Smooth muscle cell of the brain vasculature (primary cell): ENCODE data around the gene ABTB1.
A peak's percentile ranks its signal among the peaks of the same experiment; 100 is the strongest.
"Not testable (repeated sequence)": the region's sequence is repeated elsewhere in the genome, so short reads cannot be mapped to it uniquely, and the experiment has no call there.

Experiments used
- DNase-seq: peaks from one replicate; pipeline ENCODE4 v3.0.0-alpha.2; 2012; ENCODE audit warnings: low read depth, low spot score

The ABTB1 gene

GRCh38 chr3:127702151-127702578 lies 29.4 kb downstream of the ABTB1 start:
- DNase-seq, result no peak

- not testable (repeated sequence) for DNase-seq
Measured at GRCh38 chr3:127704840-127705239, 32.1 kb downstream of the ABTB1 start.

- no peak for DNase-seq
Measured at GRCh38 chr3:127706312-127706711, 33.6 kb downstream of the ABTB1 start.

GRCh38 chr3:127706785-127707351 lies 34.1 kb downstream of the ABTB1 start:
- DNase-seq, result no peak

GRCh38 chr3:127707851-127708411 lies 35.2 kb downstream of the ABTB1 start:
- peak; percentile 88 for DNase-seq

- DNase-seq, result no peak
Measured at GRCh38 chr3:127708837-127709236, 36.1 kb downstream of the ABTB1 start.

- DNase-seq, result no peak
Measured at GRCh38 chr3:127709320-127710060, 36.7 kb downstream of the ABTB1 start.

- DNase-seq, result no peak
Measured at GRCh38 chr3:127710155-127710941, 37.6 kb downstream of the ABTB1 start.

GRCh38 chr3:127711021-127711695 lies 38.4 kb downstream of the ABTB1 start:
- DNase-seq, result no peak

- DNase-seq, result no peak
Measured at GRCh38 chr3:127711896-127712295, 39.1 kb downstream of the ABTB1 start.

GRCh38 chr3:127712461-127712860 lies 39.7 kb downstream of the ABTB1 start:
- DNase-seq, result no peak

GRCh38 chr3:127712881-127713771 lies 40.4 kb downstream of the ABTB1 start:
- no peak for DNase-seq

GRCh38 chr3:127714125-127714571 lies 41.4 kb downstream of the ABTB1 start:
- DNase-seq, result no peak

GRCh38 chr3:127714866-127715265 lies 42.1 kb downstream of the ABTB1 start:
- no peak for DNase-seq

- no peak for DNase-seq
Measured at GRCh38 chr3:127715532-127715931, 42.8 kb downstream of the ABTB1 start.

- DNase-seq, result no peak
Measured at GRCh38 chr3:127716384-127716783, 43.6 kb downstream of the ABTB1 start.

GRCh38 chr3:127717357-127718244 lies 44.8 kb downstream of the ABTB1 start:
- no peak for DNase-seq

- DNase-seq, result no peak
Measured at GRCh38 chr3:127718245-127718915, 45.6 kb downstream of the ABTB1 start.

GRCh38 chr3:127718916-127719290 lies 46.2 kb downstream of the ABTB1 start:
- no peak for DNase-seq
